Mucosa of descending colon (tissue), 3 donors: ENCODE results near the gene SPG21. TPM values are rescaled to one million over a fixed set of nuclear protein-coding genes. Genes with fewer than 3 reads are reported as not detected.

ENCODE experiments used
- ATAC-seq: fragments of 200-7000 bp; cut with Tn5 transposase; one replicate; pipeline ENCODE4 v1.9.1; 2020; ENCODE audit warnings: mild to moderate bottlenecking, moderate library complexity
- DNase-seq, 3 donors: peaks; one replicate each; pipeline ENCODE4 v3.0.0-alpha.2; 2020
- H3K36me3 ChIP-seq: fragments of 200-600 bp; one replicate; pipeline ENCODE4 v1.8.0; 2021; ENCODE audit warnings: low read depth, mild to moderate bottlenecking
- H3K4me1 ChIP-seq: fragments of 200-600 bp; one replicate; pipeline ENCODE4 v1.8.0; 2021; ENCODE audit warnings: low read depth, mild to moderate bottlenecking
- H3K4me3 ChIP-seq: fragments of 200-600 bp; one replicate; pipeline ENCODE4 v1.8.0; 2021; ENCODE audit warnings: mild to moderate bottlenecking
- H3K9me3 ChIP-seq: fragments of 200-600 bp; one replicate; pipeline ENCODE4 v1.8.0; 2021; ENCODE audit warnings: mild to moderate bottlenecking
- intact Hi-C, 2 donors: fragments of 100-400 bp; cut with DNase I in 1 of 2; cut with micrococcal nuclease in 1 of 2; formaldehyde crosslinking; loops; one replicate each; pipeline versions ENCODE4 v1.11.0 to v1.11.1; 2022; cut with DNase I, micrococcal nuclease
- total RNA-seq, 3 donors: library from RNA; stranded (reverse); fragmentation: NEBNext Ultra II Directional in 2 of 3; extraction: Animal tissue kit (Norgen Biotek cat#: 25700) in 2 of 3; gene quantifications; one replicate each; pipeline versions ENCODE4 v1.2.1 to v1.2.4, GENCODE V29; 2021 to 2023
- TF ChIP-seq, protein P1 (sequence below): fragments of 200-600 bp; IDR thresholded peaks from one replicate; pipeline ENCODE4 v1.8.0; 2022; ENCODE audit warnings: antibody characterized with exemption, mild to moderate bottlenecking
- donor health status: DM: no; HTN: no; CAD: no; lungs with moderate emphysema.
- donor health status: DM: no; HTN: no; CAD: no.
- donor health status: DM: no; HTN: yes; CAD: no.

The SPG21 gene
- total RNA-seq, 3 donors from 2014 or later, result 60.9 to 90.6 (median 65.9) TPM

DNA sequence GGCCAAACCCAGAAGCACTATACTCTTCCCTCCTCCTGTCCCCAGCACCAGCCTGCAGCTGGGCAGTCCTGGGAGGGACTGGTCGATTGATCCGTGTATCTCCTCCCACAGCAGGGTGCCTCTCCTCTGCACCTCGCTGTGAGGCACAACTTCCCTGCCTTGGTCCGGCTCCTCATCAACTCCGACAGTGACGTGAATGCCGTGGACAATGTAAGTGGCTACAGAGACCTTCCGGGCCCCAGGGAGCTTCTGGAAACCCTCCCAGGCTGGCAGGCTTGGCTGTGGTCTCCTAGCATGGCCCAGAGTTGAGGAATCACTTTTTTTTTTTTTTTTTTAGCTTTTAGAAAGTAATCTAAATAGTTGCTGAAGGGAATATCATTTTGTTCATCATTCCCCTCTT is 47.4 kb downstream of the SPG21 start:
- intact Hi-C loops, result no loop called here
- no peaks in the 10 kb centered on the region for H3K9me3 ChIP-seq
- no peaks in the 10 kb centered on the region for H3K4me1 ChIP-seq
- no peak overlapping the region for H3K4me3 ChIP-seq
- DNase-seq (no peak), ATAC-seq (no peak)
- TF ChIP-seq, protein P1, sequence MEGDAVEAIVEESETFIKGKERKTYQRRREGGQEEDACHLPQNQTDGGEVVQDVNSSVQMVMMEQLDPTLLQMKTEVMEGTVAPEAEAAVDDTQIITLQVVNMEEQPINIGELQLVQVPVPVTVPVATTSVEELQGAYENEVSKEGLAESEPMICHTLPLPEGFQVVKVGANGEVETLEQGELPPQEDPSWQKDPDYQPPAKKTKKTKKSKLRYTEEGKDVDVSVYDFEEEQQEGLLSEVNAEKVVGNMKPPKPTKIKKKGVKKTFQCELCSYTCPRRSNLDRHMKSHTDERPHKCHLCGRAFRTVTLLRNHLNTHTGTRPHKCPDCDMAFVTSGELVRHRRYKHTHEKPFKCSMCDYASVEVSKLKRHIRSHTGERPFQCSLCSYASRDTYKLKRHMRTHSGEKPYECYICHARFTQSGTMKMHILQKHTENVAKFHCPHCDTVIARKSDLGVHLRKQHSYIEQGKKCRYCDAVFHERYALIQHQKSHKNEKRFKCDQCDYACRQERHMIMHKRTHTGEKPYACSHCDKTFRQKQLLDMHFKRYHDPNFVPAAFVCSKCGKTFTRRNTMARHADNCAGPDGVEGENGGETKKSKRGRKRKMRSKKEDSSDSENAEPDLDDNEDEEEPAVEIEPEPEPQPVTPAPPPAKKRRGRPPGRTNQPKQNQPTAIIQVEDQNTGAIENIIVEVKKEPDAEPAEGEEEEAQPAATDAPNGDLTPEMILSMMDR, result no peak
- H3K36me3 ChIP-seq, result no peaks in the 10 kb centered on the region

DNA sequence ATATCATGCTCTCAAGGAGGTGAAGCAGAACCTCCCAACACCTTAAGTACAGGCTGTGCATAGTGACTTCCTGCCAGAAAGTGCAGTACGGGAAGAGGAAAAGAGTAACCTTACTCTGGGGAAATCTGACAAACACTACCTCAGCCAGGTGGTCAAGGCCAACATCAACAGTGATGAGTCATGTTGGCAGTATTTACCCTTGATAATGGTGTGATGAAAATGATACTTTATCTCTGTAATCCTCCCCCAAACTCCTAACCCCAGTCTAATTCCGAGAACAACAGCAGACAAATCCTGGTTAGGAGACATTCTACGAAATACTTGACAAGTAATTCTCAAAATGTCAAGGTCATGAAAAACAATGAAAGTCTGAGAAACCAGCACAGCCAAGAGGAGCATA is 51.5 kb downstream of the SPG21 start:
- ATAC-seq, result no peak
- DNase-seq, result no peak

DNA sequence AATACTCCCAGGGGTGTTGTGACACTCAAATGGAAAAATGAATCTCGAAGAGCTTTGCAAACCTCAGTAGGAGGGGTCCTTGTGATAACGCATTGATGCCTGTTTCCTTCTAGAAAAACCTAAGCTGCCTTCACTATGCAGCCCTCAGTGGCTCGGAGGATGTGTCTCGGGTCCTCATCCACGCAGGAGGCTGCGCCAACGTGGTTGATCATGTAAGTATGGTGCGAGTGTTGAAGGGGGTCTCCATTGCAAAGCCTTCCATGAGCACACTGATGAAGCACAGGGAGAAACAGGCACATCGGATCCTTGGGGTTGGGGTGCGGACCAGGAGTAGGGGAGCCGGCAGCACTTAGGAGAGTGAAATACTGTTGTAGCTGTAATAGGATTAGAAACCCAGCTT is 55.7 kb downstream of the SPG21 start:
- intact Hi-C loops, result no loop called here
- DNase-seq, result no peak
- H3K9me3 ChIP-seq, result no peaks in the 10 kb centered on the region
- no peaks in the 10 kb centered on the region for H3K36me3 ChIP-seq
- H3K4me1 ChIP-seq, result no peaks in the 10 kb centered on the region
- TF ChIP-seq, protein P1, result no peak
- no peak overlapping the region for H3K4me3 ChIP-seq
- ATAC-seq, result no peak

More for the DNA sequence above, 51.5 kb downstream of the SPG21 start:
- Histone ChIP-seq H3K4me1 (no peaks in the 10 kb centered on the region), H3K9me3 (no peaks in the 10 kb centered on the region), H3K36me3 (no peaks in the 10 kb centered on the region), H3K4me3 (no peak overlapping the region)
- TF ChIP-seq, protein P1, result no peak
- intact Hi-C loops, result no loop called here

DNA sequence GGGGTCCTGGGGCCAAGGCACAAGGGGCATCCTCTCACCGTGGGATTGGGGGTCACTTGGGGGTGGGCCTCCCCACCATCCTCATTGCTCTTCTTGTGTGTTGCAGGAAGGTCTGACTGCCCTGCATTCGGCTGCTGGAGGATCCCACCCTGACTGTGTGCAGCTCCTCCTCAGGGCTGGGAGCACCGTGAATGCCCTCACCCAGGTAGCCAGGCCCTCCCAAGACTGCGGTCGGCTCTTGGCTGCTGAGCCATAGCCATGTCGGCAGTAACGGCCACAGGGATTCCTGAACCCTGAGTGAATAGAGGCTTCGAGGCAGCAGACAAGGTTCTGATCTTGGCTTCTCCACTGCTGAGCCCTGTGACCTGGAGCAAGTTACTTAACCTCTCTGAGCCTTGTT is 58.3 kb downstream of the SPG21 start:
- no peaks in the 10 kb centered on the region for H3K4me1 ChIP-seq
- DNase-seq, result no peak
- no peak for ATAC-seq
- H3K36me3 ChIP-seq, result no peaks in the 10 kb centered on the region
- TF ChIP-seq, protein P1, result no peak
- no peaks in the 10 kb centered on the region for H3K9me3 ChIP-seq
- H3K4me3 ChIP-seq, result no peak overlapping the region
- intact Hi-C loops, result no loop called here

DNA sequence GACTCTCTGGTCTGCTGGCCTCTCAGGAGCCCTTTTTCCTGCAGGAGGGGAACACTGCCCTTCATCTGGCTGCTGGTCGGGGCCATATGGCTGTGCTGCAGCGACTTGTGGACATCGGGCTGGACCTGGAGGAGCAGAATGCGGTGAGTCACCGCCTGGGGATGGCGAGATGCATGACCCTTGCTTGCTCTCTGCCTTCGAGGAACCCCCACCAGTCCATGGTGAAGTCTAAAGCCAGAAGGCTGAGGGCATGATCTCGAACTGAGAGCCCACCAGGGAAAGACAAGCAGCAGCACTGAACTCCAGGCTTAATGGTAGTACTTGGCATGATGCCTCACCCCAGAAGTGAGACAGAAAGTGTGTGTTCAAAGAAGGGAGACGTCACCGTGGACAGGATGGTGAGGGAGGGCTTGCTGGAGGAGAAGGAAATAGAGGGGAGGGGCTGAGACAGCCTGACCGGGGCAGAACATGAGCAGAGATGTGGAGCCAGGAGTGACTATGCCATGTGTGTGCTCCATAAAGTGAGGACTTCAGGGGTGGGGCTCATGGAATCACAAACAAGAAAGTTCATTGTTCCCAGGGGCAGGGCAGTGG is 58.8 kb downstream of the SPG21 start:
- no peak overlapping the region for H3K4me3 ChIP-seq
- TF ChIP-seq, protein P1, result no peak
- intact Hi-C loops, result no loop called here
- DNase-seq, result no peak
- H3K36me3 ChIP-seq, result no peaks in the 10 kb centered on the region
- no peaks in the 10 kb centered on the region for H3K4me1 ChIP-seq
- ATAC-seq, result no peak
- H3K9me3 ChIP-seq, result no peaks in the 10 kb centered on the region
